ENCODE results near the gene FGG.
"Not testable (repeated sequence)": the region's sequence is repeated elsewhere in the genome, so short reads cannot be mapped to it uniquely, and the experiment has no call there.

Gene FGG

DNA sequence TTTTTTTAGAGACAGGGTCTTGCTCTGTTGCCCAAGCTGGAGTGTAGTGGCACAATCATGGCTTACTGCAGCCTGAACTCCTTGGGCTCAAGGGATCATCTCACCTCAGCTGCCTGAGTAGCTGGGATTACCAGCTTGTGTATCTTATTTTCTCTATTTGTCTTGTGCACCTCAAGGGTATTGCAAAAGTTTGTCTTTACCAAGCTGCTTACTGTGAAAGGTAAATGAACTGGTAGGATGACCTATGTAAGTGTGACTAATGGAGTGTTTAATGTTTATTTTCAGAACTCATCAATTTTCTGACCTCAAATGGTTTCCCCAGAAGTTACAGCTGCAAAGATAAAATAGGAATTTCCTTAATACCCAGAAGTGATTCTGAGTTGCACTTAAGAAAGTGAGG lies 16.6 kb downstream of the FGG start:
- TF ChIP-seq, protein P1, sequence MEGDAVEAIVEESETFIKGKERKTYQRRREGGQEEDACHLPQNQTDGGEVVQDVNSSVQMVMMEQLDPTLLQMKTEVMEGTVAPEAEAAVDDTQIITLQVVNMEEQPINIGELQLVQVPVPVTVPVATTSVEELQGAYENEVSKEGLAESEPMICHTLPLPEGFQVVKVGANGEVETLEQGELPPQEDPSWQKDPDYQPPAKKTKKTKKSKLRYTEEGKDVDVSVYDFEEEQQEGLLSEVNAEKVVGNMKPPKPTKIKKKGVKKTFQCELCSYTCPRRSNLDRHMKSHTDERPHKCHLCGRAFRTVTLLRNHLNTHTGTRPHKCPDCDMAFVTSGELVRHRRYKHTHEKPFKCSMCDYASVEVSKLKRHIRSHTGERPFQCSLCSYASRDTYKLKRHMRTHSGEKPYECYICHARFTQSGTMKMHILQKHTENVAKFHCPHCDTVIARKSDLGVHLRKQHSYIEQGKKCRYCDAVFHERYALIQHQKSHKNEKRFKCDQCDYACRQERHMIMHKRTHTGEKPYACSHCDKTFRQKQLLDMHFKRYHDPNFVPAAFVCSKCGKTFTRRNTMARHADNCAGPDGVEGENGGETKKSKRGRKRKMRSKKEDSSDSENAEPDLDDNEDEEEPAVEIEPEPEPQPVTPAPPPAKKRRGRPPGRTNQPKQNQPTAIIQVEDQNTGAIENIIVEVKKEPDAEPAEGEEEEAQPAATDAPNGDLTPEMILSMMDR (IDR thresholded peaks at IDR 0.05; ENCODE audit: insufficient read depth, missing control alignments), result no peak
- no peak for DNase-seq (ENCODE audit: insufficient read length, low spot score)
- no peak for FAIRE-seq

DNA sequence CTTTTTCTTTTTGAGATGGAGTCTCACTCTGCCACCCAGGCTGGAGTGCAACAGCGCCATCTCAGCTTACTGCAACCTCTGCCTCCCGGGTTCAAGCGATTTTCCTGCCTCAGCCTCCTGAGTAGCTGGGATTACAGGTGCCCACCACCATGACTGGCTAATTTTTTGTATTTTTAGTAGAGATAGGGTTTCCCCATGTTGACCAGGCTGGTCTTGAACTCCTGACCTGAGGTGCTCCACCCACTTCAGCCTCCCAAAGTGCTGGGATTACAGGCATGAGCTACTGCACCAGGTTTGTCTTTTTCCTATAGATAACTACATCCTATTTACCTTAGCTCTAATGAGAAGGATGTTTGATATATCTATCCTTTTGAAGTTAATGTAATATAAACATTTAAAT lies 18.1 kb downstream of the FGG start:
- not testable (repeated sequence) for DNase-seq (ENCODE audit: insufficient read length, low spot score); FAIRE-seq

DNA sequence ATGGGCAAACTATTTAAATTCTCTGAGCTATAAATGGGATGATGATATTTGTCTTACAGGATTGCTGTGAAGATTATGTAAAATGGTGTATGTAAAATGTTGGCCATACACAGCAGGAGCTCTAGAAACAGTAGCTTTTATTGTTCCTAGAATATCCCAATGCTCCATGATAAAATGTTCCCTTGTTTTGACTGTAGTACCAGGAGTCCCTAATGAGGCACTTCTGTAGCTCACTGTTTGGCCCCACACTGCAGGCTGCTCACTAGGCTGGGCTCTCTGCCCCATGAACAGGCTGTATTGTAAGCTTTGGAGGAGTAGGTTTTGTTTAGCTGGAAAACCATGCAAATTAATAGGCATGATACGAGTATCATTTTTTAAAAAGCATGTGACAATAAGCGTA lies 18.6 kb downstream of the FGG start:
- FAIRE-seq (no peak), DNase-seq (ENCODE audit: insufficient read length, low spot score) (no peak)
- TF ChIP-seq, protein P1 (IDR thresholded peaks at IDR 0.05; ENCODE audit: insufficient read depth, missing control alignments), result no peak

DNA sequence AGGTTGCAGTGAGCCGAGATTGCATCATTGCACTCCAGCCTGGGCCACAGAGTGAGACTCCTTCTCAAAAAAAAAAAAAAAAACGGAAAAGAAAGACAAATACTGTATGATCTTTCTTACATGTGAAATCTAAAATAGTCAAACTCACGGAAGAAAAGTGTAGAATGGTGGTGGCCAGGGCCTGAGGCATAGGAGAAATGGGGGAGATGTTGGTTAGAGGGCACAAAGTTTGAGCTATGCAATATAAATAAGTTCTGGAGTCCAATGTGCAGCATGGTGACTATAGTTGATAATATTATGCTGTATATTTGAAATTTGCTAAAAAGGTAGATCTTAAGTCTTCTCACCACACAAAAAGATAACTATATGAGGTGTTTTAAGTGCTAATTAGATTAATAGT lies 20.6 kb downstream of the FGG start:
- TF ChIP-seq, protein P1 (IDR thresholded peaks at IDR 0.05; ENCODE audit: insufficient read depth, missing control alignments), result no peak
- DNase-seq (ENCODE audit: insufficient read length, low spot score), result no peak
- FAIRE-seq, result no peak

DNA sequence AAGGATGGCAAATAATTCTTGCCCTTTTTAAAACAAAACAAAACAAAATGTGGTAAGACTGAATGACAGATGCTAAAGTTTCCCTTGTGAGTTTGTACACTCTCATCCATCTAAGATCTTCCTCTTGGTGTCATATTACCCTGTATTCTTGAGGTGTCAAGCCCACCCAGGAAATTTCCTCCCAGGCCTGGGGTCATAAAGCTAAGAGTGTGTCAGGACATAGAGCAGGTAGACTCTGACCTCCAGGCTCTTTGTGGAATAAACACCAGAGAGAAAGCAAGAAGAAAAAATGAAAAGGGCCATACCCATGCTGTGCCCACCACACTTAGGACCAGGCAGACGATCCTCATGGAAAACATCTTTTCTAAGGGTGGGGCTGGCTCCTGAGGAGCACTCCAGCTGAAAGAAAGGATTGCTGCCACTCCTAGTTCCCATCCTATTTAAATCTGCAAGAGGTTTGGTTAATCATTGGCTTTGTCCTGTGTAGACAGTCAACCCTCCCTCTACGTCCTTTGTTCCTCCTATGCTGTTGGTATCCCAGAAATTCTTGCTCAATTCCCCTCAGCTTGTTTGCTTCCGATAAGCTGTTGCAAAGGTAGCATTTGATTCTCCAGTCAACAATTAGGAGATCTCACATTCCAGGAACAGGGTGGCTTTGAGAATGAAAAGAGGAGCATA lies 22.0 kb downstream of the FGG start, which contains the start of gene FGA:
Gene FGA (minus strand): TSS at position 414 of the 678 bp plus-strand sequence. CDS start 55 bp downstream, at position 359.
- DNase-seq (ENCODE audit: insufficient read length, low spot score), result no peak
- TF ChIP-seq, protein P1 (IDR thresholded peaks at IDR 0.05; ENCODE audit: insufficient read depth, missing control alignments), result no peak
- no peak for FAIRE-seq

DNA sequence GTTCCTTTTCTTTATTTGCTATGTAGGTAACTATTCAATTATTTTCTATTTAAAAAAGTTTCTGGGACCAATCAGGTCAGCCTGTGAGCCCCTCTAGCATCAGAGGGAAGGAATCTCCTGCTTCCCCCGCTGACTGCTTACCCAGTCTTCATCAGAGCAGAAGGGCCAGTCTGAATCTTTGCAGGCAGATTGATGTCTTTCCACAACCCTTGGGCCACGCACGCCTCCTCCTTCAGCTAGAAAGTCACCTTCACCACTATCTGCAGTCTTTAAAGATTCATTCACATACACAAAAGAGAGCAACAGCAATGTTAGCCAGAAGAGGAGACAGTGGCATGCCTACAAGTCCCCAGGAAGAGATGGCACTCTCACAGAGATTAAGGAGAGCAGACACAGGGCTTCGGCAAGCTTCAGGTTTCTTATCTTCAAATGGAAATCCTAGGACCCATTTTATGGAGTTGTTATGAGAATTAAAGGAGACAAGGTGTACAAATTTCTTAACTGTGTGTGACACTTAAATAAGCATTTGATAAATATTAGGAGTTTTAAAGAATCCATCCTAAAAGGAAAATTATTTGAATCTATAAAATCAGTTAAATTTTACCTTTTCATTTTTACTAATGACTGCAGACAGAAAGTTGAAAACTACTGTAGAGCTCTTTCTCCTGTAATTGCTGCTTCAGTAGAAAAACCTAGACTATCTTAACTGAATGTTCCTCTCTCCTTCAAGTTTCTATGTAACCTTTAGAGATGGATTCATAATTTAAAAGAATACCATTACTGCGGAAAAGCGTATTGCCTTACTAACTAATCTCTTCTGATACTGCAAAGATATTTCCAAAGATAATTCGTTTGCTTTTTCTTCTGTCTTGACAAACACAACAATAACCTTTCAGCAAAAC lies 22.9 kb downstream of the FGG start:
- no peak for FAIRE-seq
- TF ChIP-seq, protein P1 (IDR thresholded peaks at IDR 0.05; ENCODE audit: insufficient read depth, missing control alignments), result no peak
- DNase-seq (ENCODE audit: insufficient read length, low spot score), result no peak

DNA sequence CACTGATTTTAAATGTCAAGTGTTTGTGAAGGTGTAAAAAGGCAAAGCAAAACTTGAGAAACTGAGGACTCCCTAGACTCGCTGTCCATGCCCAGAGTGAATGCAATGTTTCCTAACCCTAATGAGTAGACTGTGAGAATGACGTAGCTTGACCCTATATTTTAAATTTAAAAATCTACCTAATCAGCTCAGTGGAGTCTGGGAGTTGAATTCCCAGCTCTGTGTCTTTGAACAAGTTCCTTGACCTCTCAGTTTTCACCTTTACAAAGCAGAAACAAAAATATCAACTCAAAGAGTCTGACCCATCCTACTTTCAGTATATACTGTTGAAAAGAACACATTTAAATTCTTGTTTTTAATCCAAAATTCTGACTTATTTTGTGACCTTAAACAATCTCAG lies 24.3 kb downstream of the FGG start:
- DNase-seq (ENCODE audit: insufficient read length, low spot score) (no peak), FAIRE-seq (no peak)
- TF ChIP-seq, protein P1 (IDR thresholded peaks at IDR 0.05; ENCODE audit: insufficient read depth, missing control alignments), result no peak
